CD1c-positive myeloid dendritic cell (primary cell): Measurements from ENCODE around the gene CCL2.
"Not testable (repeated sequence)": the region's sequence is repeated elsewhere in the genome, so short reads cannot be mapped to it uniquely, and the experiment has no call there.

Experiments
- DNase-seq: peaks from one replicate; pipeline ENCODE4 v3.0.0-alpha.2; 2016; ENCODE audit errors: extremely low spot score

CCL2 gene

DNA sequence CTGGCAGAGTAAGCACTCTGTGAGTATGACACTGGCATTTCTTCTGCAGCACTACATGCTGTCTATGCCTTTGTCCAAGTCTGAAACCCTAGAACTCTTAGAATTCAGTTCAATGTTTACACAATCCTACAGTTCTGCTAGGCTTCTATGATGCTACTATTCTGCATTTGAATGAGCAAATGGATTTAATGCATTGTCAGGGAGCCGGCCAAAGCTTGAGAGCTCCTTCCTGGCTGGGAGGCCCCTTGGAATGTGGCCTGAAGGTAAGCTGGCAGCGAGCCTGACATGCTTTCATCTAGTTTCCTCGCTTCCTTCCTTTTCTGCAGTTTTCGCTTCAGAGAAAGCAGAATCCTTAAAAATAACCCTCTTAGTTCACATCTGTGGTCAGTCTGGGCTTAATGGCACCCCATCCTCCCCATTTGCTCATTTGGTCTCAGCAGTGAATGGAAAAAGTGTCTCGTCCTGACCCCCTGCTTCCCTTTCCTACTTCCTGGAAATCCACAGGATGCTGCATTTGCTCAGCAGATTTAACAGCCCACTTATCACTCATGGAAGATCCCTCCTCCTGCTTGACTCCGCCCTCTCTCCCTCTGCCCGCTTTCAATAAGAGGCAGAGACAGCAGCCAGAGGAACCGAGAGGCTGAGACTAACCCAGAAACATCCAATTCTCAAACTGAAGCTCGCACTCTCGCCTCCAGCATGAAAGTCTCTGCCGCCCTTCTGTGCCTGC lies at the start of gene CCL2:
Gene CCL2 (plus strand): TSS at position 635 of the 730 bp plus-strand sequence. CDS start 65 bp downstream, at position 700.
- peak; percentile 73 for DNase-seq

DNA sequence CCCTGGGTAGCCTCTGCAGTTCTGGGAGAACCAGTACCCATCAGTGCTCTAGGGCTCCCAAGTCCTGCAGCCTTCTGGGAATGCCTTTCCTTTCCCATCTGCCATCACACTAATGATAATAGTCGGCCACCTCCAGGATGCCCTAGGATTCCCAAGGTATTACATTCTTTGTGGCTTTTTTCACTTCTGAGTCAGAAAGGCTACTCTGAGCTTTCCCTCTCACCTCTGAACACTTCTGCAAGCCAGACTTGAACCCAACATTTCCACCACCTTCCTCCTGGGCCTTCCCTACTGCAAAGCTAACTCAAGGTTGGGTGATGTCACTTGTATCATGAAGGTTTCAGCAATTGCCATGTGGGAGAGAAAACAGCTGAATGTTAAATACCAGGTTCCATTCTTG lies 49.7 kb upstream of the CCL2 start:
- DNase-seq, result no peak

DNA sequence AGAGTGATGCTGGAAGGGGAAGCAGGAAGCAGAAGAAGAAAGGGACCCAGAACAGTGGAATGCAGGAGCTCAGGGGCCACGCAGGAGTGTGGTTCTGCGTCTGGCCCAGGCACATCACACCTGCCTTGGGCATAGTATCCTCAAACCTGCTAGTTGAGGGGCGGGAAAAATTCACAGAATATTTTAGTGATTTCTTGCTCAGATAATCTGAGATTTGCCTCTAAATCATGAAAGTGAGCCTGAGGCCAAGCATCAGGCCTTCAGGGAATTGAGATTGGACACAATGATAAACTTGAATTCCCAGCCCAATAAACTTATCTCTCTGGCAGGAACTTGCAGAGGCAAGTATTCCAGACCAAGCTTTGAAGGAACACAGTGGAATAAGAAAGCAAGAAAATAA lies 48.5 kb upstream of the CCL2 start:
- no peak for DNase-seq

DNA sequence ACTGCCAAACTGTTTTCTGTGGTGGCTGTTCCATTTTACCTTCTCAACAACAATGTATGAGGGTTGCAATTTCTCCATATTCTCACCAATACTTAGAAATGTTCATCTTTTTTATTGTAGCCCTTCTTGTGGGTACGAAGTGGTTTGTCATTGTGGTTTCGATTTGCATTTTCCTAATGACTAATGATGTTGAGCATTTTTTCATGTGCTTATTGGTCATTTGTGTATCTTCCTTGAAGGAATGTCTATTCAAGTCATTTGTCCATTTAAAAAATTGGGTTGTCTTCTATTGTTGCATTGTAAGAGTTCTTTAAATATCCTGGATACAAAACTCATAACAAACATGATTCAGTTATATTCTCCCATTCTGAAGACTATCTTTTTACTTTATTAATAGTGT lies 47.5 kb upstream of the CCL2 start:
- DNase-seq, result no peak

DNA sequence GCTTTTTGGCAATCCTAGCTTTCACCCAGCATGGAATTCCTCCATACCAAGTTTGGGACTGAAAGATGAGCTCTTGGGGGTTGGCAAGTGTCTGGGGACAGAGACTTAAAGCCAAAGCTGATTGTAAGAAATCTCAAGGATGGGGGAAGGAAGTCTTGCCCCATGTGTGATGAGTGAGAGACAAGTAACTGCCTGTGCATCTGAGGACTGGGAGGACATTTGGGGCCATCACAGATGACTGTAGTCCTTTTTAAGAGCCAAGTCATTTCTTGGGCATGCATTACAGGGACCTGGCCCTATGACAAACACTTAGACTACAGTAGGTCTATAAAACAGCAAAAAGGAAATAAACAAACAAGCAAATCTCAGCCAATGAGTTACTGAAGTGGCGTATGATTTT lies 36.3 kb upstream of the CCL2 start:
- no peak for DNase-seq

DNA sequence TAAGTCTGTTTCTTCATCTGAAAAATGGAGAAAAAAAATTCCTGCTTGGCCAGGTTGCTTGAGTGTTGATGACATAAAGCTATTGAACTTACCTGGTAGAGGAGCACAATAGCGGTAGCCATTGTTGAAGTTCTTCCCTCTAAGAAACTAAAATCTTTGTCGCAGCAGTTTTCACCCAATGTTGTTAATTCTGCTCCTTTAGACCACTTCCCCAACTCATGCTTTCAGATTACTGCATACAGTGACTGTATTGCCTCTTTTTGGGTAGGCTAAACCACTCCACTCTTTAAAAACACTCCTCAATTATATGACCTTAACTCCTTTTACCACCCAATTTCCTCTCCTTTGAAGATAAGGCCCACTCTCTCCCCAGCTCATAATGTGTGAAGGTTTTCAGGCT lies 35.7 kb upstream of the CCL2 start:
- DNase-seq, result peak; percentile 51

DNA sequence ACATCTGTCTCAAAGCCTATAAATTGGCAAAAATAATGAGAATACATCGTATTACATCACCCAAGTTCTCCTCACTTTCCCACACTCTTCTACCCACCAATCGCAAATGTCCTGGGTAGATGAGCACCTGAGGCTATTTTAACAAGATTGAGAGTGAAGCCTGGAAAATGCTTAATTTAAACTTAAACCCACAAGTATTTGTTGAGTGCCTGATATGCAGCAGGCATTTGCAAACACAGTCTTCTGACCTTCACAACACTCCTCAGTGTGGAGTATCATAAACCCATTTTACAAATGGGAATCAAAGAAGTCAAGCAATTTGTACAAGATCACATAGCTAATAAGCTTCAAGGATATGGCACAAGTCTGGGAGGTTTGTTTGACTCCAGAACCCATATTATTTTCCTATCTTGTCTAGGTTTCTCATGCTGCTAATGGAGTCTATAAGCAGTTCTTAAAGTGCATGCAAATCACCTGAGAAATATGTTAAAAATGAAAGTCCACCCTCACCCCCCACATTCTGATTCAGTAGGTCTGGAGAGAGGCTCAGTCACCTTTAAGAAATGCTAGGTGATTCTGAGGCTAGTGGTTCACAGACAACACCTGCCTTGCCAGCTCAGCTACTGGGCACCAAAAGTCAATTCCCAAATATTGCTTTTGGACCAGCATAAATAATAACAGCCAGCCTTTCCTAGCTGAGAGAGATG lies 34.9 kb upstream of the CCL2 start:
- no peak for DNase-seq

DNA sequence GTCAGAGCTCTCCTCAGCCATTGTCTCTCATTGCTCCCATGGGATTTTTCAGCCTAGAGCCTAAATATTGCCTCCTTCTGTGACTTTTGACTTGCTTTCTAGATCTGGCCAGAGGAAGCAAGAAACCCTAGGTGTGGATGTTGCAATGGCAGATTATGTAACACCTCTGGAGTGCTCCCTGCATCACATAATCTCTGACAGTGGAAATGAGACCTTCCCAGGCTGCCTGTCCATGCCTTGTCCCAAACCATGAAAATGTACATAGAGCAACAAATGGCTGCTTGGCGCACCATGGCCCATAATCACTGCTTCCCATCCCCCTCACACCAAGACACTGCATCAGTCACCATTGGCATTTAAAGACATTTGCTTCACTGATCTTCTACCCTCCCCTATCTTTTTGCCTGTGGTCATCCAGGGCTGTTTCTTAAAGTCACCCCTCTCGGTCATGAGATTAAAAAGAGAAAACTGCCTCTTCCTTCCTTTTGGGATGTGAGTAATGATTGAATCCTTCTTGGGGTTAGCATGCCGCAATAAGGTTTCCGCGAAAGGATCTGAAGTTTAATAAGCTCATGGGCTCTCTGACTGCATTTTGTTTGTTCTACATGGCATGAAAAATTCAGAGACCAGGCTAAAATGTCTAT lies 34.2 kb upstream of the CCL2 start:
- peak; percentile 57 for DNase-seq

DNA sequence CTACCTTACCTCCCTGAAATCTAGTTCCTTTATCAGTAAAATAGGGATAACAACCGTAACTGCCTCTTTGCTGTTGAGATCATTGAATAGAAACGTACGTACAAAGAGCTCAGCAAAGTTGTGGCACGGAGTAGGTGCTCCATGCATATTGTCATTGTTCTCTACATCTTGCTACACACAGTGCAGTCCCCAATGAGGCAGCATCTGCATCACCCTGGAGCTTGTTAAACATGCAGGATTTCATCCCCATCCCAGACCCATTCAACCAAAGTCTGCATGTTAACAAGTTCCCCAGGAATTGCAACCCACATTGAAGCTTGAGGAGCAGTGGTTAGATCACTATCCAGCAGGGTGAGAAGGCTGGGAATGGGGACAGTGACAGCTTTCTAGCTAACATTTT lies 33.7 kb upstream of the CCL2 start:
- DNase-seq, result no peak

DNA sequence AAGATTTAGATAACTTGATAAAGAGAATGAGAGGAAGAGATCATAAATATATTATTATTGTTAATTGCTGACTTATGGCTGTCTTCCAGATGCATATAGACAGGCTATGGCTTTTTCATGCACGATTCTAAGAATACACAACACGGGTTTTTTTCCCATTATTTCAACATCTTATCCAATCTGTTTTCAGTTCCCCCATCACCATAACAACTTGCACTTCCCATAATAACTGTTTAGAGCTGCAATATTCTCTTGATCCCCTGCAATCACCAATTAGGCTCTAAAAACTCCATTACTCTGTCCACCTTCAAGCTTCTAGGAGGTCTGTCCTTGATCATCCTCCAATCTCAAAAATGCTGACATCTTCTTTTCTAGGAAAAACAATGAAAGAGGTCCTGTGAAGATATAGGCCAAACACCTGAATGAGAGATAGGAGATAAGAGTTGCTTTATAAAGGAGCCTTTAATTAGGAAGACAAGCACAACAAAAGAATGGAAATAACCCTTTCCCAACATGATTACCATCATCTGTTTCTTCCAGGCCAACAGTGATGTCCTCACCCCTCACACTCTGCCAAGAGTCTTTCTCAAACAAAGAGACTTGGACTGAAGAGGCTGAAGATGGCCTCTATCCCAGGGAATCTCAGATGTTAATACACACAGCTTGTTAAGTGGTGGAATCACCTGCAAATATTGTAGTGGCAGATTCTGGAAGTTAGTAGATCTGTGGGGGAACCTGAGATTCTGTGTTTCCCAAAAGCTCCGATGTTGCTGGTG lies 32.2 kb upstream of the CCL2 start:
- DNase-seq, result peak; percentile 84

DNA sequence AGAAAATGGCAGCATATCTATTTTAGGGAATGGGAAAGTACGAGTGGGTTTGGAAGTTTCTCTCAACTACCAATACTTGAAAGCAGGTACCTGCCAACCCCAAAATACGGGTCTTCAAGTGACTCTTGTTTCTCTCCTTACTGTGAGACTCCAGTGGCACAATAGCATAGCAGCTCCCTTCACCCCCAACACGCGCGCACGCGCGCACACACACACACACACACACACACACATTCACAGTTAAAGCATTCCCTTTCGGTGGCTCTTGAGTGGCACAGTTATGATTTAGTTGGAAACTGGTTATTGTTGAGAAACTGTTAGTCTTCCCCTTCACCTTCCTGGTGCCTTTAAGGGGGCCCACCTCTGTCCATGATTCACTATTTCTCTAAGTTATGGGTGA lies 30.0 kb upstream of the CCL2 start:
- DNase-seq, result no peak

DNA sequence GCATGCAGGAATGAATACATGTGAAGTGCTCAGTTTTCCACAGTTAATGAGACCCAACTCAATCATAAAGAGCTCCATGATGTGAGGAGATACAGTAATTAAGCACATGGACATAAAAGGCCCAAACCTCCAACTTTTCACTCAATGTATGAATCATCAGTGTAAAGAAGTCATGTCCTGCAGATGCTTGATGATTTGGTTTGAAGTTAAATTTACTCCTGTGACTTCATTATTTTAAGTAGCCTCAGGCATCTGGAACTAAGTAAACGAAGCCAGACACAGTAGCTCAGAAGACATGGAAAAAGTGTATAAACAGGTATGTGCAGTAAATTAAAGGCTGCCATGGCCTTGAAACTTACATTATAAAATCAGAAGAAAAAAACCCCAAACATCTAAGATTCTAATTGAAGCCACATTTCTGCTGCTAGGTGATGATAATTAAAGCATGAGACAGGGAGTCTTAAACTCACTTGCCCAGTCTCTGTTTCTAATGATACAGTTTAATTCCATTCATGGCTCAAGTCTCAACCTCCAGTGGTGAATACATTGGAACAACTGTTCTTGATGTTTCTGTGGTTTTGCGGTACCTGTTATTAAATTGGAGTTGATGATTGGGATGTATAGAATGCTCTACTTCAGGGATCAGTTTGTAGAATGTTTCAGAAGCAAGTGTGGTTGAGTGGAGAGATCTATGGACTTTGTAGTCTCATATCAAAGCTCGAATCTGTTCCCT lies 28.9 kb upstream of the CCL2 start:
- DNase-seq, result no peak

DNA sequence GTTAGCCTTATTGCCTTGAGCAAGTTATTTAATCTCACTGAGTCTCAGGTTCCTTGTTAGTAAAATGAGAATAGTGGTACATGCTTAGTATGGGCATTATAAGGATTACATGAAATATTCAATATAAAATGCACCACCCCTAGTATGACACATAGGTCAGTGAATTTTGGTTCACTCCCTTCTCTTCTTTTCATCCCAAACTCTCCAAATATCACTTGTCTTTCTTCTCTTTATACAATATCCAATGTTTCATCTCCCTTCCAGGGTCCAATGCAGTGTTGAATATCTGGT lies 28.4 kb upstream of the CCL2 start:
- no peak for DNase-seq

DNA sequence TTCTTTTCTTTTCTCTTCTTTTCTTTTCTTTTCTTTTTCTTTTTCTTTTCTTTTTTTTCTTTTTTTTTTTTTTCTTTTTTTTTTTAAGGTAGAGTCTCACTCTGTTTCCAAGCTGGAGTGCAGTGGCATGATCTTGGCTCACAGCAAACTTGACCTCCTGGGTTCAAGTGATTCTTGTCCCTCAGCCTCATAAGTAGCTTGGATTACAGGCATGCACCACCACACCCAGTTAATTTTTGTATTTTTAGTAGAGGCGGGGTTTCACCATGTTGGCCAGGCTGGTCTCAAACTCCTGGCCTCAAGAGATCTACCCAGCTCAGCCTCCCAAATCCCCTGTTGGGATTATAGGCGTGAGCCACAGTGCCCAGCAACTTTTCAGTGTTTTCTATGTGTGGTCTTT lies 27.8 kb upstream of the CCL2 start:
- DNase-seq, result not testable (repeated sequence)

DNA sequence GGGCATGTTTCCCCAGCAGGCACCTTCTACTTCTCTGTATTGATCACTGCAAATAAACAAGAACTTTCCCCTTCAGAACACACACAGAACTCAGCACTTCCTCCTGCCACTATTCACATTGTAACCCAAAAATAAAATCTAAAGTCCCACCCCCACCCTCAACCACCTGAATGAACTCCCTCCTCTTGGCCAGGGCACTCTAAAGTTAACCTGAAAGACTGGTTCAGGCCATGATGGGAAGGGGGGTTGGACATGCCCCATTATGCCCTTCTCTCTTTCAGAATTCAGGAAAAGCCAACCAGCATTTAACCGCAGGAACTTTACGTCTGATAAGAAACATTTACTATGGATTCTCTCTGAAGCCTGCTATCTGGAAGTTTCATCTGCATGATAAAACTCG lies 27.4 kb upstream of the CCL2 start:
- no peak for DNase-seq

DNA sequence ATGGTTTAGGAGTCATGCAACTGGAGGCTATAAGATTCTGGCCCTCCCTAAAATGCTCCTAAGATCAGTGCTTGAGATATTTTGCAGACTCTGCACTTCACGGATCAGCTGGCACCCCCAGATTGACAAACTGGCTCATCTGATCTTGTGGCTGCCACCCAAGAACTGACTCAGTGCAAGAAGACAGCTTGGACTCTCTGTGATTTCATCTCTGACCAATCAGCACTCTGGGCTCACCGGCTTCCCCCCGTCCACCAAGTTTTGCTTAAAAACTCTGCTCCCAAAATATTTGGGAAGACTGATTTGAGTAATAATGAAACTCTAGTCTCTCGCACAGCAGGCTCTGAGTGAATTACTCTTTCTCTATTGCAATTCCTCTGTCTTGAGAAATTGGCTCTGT lies 26.3 kb upstream of the CCL2 start:
- DNase-seq, result no peak

DNA sequence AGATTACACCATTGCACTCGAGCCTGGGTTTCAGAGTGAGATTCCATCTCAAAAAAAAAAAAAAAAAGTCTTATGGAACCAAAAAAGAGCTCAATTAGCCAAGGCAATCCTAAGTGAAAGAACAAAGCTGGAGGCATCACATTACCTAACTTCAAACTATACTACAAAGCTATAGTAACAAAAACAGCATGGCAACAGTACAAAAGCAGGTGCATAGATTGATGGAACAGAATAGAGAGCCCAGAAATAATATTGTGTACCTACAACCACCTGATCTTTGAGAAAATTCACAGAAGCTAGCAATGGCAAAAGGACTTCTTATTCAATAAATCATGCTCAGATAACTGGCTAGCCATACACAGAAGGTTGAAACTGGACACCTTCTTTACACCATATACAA lies 24.7 kb upstream of the CCL2 start:
- DNase-seq, result no peak

DNA sequence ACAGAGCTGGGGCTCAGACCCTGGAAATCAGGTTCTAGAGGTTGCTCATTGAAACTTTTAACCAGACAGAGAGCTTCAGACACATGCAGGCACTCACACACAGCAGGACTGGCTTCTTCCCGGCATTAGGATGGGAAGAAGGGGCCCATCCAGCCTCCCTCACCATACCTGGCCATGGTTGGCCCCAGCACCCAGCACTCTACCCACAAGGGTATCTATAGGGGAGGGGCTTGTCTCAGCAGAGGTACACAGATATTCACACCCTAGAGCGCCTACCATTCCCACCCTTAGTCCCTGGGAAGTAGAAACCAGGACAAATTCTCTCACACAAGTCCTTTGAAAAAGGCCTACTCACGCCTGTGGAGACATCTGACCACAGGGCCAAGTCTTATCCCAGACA lies 20.5 kb upstream of the CCL2 start:
- no peak for DNase-seq

DNA sequence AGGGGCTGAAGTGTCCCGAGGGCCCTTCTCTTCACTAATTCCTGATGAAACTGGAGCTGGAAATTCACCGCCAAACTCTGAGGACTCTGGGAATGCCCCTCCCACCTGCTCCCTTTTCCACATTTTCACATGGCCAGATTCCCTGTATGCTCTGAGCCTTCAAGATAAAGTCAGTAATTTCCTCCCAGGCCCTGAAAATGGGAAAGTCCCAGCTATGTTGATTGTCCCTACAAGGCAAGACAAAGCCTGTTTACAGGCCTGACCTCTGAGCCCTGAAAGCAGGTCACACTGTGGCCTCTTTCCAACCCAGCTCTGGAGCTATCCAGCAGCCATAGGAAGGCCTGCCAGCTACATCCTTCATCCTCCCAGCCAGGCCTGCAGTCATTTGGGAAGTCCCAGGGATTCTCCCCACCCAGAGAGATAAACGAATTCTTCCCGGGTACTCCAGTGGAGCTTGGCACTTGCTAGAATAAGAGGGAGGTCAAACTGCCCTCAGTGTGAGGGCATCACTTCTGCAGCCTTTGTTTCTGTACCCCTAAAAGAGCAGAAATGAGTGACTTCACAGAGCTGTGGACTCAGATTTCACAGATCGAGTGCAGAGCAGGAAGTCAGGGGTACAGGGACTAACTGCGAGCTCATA lies 19.6 kb upstream of the CCL2 start:
- DNase-seq, result peak; percentile 52

DNA sequence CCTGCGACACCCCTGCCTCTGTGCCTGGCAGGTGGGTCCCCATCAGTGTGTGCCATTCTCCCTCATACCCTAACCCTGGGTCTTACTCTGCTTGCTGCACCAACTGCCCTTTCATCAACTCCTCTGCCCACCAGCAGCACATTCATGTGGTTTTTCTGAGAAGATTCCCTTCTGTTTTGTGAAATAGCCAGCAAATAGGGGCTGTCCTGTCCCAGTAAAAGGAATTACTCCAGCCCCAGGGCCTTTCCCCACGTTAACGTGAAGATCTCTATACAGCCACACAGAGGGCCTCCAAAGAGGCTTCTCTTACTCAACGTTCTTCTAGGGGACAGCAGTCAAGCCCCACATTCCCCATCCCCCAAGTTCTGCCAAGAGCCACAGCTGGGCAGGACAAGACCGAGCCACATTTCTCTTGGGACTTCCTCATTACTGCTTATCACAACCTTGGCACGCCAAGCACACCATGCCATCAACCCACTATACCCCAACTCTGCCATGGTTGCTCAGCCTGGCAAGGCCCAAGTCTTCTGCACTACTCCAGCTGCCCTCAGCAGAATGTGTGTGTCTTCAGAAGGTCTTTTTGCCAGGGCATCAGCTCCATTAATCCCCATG lies 18.7 kb upstream of the CCL2 start:
- peak; percentile 57 for DNase-seq

DNA sequence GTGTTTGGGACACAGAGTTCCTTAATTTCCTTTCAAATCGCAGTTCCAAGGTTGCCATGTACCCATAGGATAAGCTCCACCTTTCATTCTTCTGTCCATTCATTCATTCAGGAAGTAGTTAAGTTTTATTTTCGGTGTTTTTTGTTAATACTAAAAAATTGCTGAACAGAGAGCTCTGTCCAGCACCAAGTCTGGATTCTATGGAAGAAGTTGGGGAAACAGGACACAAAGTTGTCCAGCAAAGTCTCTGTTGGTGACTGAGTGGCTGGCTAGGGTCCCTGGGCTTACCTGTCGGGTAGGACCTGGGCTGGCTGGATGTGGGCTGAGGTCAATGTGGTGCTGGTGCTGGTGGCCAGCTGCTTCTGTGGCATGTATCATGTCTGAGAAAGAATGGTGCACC lies 17.6 kb upstream of the CCL2 start:
- no peak for DNase-seq
